Kidney epithelial cell (primary cell): ENCODE data around the gene ADAMTSL1. TPM values are rescaled to one million over a fixed set of nuclear protein-coding genes. Genes with fewer than 3 reads are reported as not detected.

Experiments used
- DNase-seq: peaks from one replicate; pipeline ENCODE4 v3.0.0-alpha.2; 2010; ENCODE audit warnings: low read depth
- H3K27me3 ChIP-seq: 2 replicates; pipeline ENCODE4 v1.6.0; 2011; ENCODE audit warnings: low read length; ENCODE audit not compliant: control insufficient read depth, insufficient read depth
- H3K36me3 ChIP-seq: 2 replicates; pipeline ENCODE4 v1.5.1; 2011; ENCODE audit warnings: low read length; ENCODE audit not compliant: control insufficient read depth, insufficient read depth
- H3K4me3 ChIP-seq: 2 replicates; pipeline ENCODE4 v1.5.1; 2011; ENCODE audit warnings: low read depth, mild to moderate bottlenecking, control low read depth, low read length
- CTCF ChIP-seq: IDR thresholded peaks from 2 replicates; pipeline ENCODE4 v1.5.1; 2011; ENCODE audit warnings: mild to moderate bottlenecking, moderate library complexity, low read length, control low read depth, inconsistent platforms; ENCODE audit not compliant: insufficient read depth, poor library complexity, severe bottlenecking
- total RNA-seq: library from RNA; depleted of rRNA; stranded (reverse); fragments of >200 nt; gene quantifications from 2 replicates; pipeline ENCODE4 v1.2.3, GENCODE V29; 2015

Gene ADAMTSL1
- total RNA-seq, 1 donor from 2014 or later = 0.08 TPM

GRCh38 chr9:18754537-18754936, 280.6 kb downstream of the ADAMTSL1 start:
- no peak overlapping the region for H3K4me3 ChIP-seq
- no peaks in the 10 kb centered on the region for H3K27me3 ChIP-seq
- H3K36me3 ChIP-seq = no peaks in the 10 kb centered on the region
- DNase-seq = no peak
- no peak for TF ChIP-seq CTCF

GRCh38 chr9:18755263-18755662, 281.3 kb downstream of the ADAMTSL1 start:
- Histone ChIP-seq H3K4me3 (no peak overlapping the region), H3K27me3 (no peaks in the 10 kb centered on the region), H3K36me3 (no peaks in the 10 kb centered on the region)
- no peak for DNase-seq
- TF ChIP-seq CTCF = no peak

- H3K36me3 ChIP-seq = no peaks in the 10 kb centered on the region
- DNase-seq = no peak
- H3K27me3 ChIP-seq = no peaks in the 10 kb centered on the region
- TF ChIP-seq CTCF = no peak
- H3K4me3 ChIP-seq = no peak overlapping the region
Measured at GRCh38 chr9:18756712-18757125, 282.8 kb downstream of the ADAMTSL1 start.

GRCh38 chr9:18759827-18760226, 285.9 kb downstream of the ADAMTSL1 start:
- Histone ChIP-seq H3K27me3 (no peaks in the 10 kb centered on the region), H3K36me3 (no peaks in the 10 kb centered on the region), H3K4me3 (no peak overlapping the region)
- TF ChIP-seq CTCF = no peak
- DNase-seq = no peak

GRCh38 chr9:18761742-18762300, 287.9 kb downstream of the ADAMTSL1 start:
- Histone ChIP-seq H3K4me3 (no peak overlapping the region), H3K36me3 (no peaks in the 10 kb centered on the region), H3K27me3 (no peaks in the 10 kb centered on the region)
- DNase-seq = no peak
- TF ChIP-seq CTCF = no peak

- no peak for DNase-seq
- H3K27me3 ChIP-seq = no peaks in the 10 kb centered on the region
- no peak overlapping the region for H3K4me3 ChIP-seq
- no peak for TF ChIP-seq CTCF
- H3K36me3 ChIP-seq = no peaks in the 10 kb centered on the region
Measured at GRCh38 chr9:18766989-18767550, 293.1 kb downstream of the ADAMTSL1 start.
